OCI-LY3 (cell line): ENCODE measurements around the gene C11orf87.

ENCODE experiments used
- CTCF ChIP-seq: fragments of 200-600, 300-600 bp; sonication (generic); IDR thresholded peaks from 2 replicates; pipeline ENCODE4 v1.5.1; 2014; ENCODE audit warnings: antibody characterized with exemption, low read length, low read depth
- EZH2phosphoT487 ChIP-seq: fragments of 200-600 bp; shearing (Covaris generic); IDR thresholded peaks from 2 replicates; pipeline ENCODE4 v1.6.1; 2018; ENCODE audit warnings: antibody characterized with exemption, mixed run types, low read depth

- TF ChIP-seq EZH2phosphoT487 (no peak), CTCF (no peak)
Observed at GRCh38 chr11:109454857-109455256, 32.9 kb downstream of the C11orf87 start.
